Measurements from ENCODE around the gene RNF217.

The RNF217 gene

DNA sequence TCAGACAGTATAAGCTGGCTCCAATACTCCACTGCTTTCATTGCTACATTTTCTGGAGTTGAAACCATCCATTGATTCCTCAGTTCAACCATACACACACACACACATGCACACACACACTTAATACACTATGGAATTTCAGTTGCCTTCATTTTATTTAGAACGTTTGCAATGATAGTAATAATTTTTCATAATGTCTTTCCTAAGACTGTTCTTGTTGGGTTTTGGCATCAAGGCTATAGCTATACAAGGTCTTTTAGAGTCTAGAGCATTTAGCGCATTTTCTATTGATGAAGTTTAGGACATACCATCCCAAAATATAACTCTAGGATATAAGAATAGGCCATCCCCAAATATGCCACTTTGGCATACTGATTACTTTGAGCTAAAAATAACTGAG, 175.8 kb downstream of the RNF217 start:
- Histone ChIP-seq H4K20me1 (ENCODE audit: insufficient read depth, low read length, poor library complexity, severe bottlenecking) (no peaks in the 10 kb centered on the region), H3K4me1 (ENCODE audit: insufficient read depth, low read length, poor library complexity, severe bottlenecking) (no peaks in the 10 kb centered on the region), H3F3A (ENCODE audit: low read depth) (no peaks in the 10 kb centered on the region), H3K9me2 (replicated peaks; ENCODE audit: low read depth, low read length) (no peaks in the 10 kb centered on the region), H3K9ac (ENCODE audit: low read depth, low read length, poor library complexity, severe bottlenecking) (no peak overlapping the region), H2AFZ (ENCODE audit: low read length) (no peak overlapping the region), H3K9me3 (ENCODE audit: insufficient read depth, low read depth, low read length) (no peaks in the 10 kb centered on the region), H3K27me3 (ENCODE audit: insufficient read depth, low read length, poor library complexity, severe bottlenecking) (no peaks in the 10 kb centered on the region), H3K4me3 (ENCODE audit: low read length, poor library complexity, severe bottlenecking) (no peak overlapping the region), H3K79me2 (ENCODE audit: insufficient read depth, low read length) (no peaks in the 10 kb centered on the region), H3K4me2 (ENCODE audit: low read depth, low read length, poor library complexity, severe bottlenecking) (no peak overlapping the region), H3K36me3 (ENCODE audit: insufficient read depth, low read length) (no peaks in the 10 kb centered on the region)
- TF ChIP-seq, protein P1, sequence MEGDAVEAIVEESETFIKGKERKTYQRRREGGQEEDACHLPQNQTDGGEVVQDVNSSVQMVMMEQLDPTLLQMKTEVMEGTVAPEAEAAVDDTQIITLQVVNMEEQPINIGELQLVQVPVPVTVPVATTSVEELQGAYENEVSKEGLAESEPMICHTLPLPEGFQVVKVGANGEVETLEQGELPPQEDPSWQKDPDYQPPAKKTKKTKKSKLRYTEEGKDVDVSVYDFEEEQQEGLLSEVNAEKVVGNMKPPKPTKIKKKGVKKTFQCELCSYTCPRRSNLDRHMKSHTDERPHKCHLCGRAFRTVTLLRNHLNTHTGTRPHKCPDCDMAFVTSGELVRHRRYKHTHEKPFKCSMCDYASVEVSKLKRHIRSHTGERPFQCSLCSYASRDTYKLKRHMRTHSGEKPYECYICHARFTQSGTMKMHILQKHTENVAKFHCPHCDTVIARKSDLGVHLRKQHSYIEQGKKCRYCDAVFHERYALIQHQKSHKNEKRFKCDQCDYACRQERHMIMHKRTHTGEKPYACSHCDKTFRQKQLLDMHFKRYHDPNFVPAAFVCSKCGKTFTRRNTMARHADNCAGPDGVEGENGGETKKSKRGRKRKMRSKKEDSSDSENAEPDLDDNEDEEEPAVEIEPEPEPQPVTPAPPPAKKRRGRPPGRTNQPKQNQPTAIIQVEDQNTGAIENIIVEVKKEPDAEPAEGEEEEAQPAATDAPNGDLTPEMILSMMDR (conservative IDR thresholded peaks at IDR 0.05; ENCODE audit: low read length) = no peak
- TF ChIP-seq EZH2phosphoT487 (IDR thresholded peaks at IDR 0.05; ENCODE audit: borderline replicate concordance) = no peak

DNA sequence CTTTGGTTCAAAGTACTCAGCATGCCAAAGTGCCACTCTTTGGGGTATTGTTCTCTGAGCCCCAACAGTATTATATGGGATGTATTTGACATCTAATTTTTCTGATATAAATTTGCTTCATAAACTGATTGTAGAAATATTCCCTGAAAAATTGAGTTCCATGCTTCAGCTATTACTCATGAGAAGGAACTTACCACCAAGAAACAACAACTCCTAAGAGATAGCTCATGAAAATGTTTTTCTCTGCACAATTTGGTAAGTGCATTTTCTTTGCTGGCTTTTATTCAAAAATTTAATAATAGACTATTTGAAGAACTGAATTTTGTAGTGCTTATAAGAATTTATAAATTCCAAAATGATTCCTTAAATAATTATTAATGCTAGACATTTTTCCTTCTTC, 178.6 kb downstream of the RNF217 start:
- H4K20me1 ChIP-seq (ENCODE audit: insufficient read depth, low read length, poor library complexity, severe bottlenecking) = no peaks in the 10 kb centered on the region
- H3K9me2 ChIP-seq (replicated peaks; ENCODE audit: low read depth, low read length) = no peaks in the 10 kb centered on the region
- no peaks in the 10 kb centered on the region for H3K36me3 ChIP-seq (ENCODE audit: insufficient read depth, low read length)
- no peak overlapping the region for H3K9ac ChIP-seq (ENCODE audit: low read depth, low read length, poor library complexity, severe bottlenecking)
- H3K27me3 ChIP-seq (ENCODE audit: insufficient read depth, low read length, poor library complexity, severe bottlenecking) = no peaks in the 10 kb centered on the region
- no peaks in the 10 kb centered on the region for H3K79me2 ChIP-seq (ENCODE audit: insufficient read depth, low read length)
- H3K4me3 ChIP-seq (ENCODE audit: low read length, poor library complexity, severe bottlenecking) = no peak overlapping the region
- H2AFZ ChIP-seq (ENCODE audit: low read length) = no peak overlapping the region
- no peaks in the 10 kb centered on the region for H3K4me1 ChIP-seq (ENCODE audit: insufficient read depth, low read length, poor library complexity, severe bottlenecking)
- TF ChIP-seq, protein P1 (conservative IDR thresholded peaks at IDR 0.05; ENCODE audit: low read length) = no peak
- no peak for TF ChIP-seq EZH2phosphoT487 (IDR thresholded peaks at IDR 0.05; ENCODE audit: borderline replicate concordance)
- no peaks in the 10 kb centered on the region for H3K9me3 ChIP-seq (ENCODE audit: insufficient read depth, low read depth, low read length)
- H3F3A ChIP-seq (ENCODE audit: low read depth) = no peaks in the 10 kb centered on the region
- H3K4me2 ChIP-seq (ENCODE audit: low read depth, low read length, poor library complexity, severe bottlenecking) = no peak overlapping the region

All from Loucy (cell line).